Measurements from ENCODE around the gene SNX33. TPM values are rescaled to one million over a fixed set of nuclear protein-coding genes. Genes with fewer than 3 reads are reported as not detected.

Gene SNX33
- total and polyA plus RNA-seq, 3 donors from 2014 or later: 8.3 to 11.5 (median 10.5) TPM

- no peak overlapping the region for H3K27ac ChIP-seq
- no peaks in the 10 kb centered on the region for H3K36me3 ChIP-seq (ENCODE audit: low read depth, missing control alignments)
- DNase-seq: no peak
- WGBS, 2 donors: 84 to 85% methylated on average over 16 to 17 of the region's 17 CpGs
- peaks cover 20% of the 10 kb centered on the region for H3K4me1 ChIP-seq
- H3K27me3 ChIP-seq: no peaks in the 10 kb centered on the region
- no peaks in the 10 kb centered on the region for H3K9me3 ChIP-seq
- H3K4me3 ChIP-seq: no peak overlapping the region
- intact Hi-C loops (cut with DNase I; ENCODE audit: low total_unique reads): no loop called here
- no peak for TF ChIP-seq CTCF (IDR thresholded peaks at IDR 0.05)
- TF ChIP-seq POLR2A (IDR thresholded peaks at IDR 0.05): no peak
Measured at GRCh38 chr15:75659928-75660645, 12.4 kb downstream of the SNX33 start.

GRCh38 chr15:75661100-75661755, 13.5 kb downstream of the SNX33 start:
- WGBS, 2 donors: 66 to 67% methylated on average over 10 to 14 of the region's 14 CpGs
- DNase-seq: peak; percentile 80
- Histone ChIP-seq H3K9me3 (no peaks in the 10 kb centered on the region), H3K4me1 (peaks cover 20% of the 10 kb centered on the region), H3K27ac (peak overlapping the region; percentile 42 to 81), H3K27me3 (no peaks in the 10 kb centered on the region), H3K4me3 (no peak overlapping the region), H3K36me3 (ENCODE audit: low read depth, missing control alignments) (no peaks in the 10 kb centered on the region)
- intact Hi-C loops (cut with DNase I; ENCODE audit: low total_unique reads): no loop called here
- TF ChIP-seq POLR2A (IDR thresholded peaks at IDR 0.05) (no peak), CTCF (IDR thresholded peaks at IDR 0.05) (no peak)

GRCh38 chr15:75661756-75662140, 14.0 kb downstream of the SNX33 start:
- TF ChIP-seq POLR2A (IDR thresholded peaks at IDR 0.05): no peak
- TF ChIP-seq CTCF (IDR thresholded peaks at IDR 0.05): no peak
- intact Hi-C loops (cut with DNase I; ENCODE audit: low total_unique reads): no loop called here
- Histone ChIP-seq H3K9me3 (no peaks in the 10 kb centered on the region), H3K27me3 (no peaks in the 10 kb centered on the region), H3K36me3 (ENCODE audit: low read depth, missing control alignments) (no peaks in the 10 kb centered on the region), H3K27ac (peak overlapping the region; percentile 42 to 81), H3K4me3 (no peak overlapping the region), H3K4me1 (peaks cover 20% of the 10 kb centered on the region)
- no peak for DNase-seq
- WGBS, 2 donors: 75 to 82% methylated on average over 3 of the region's 3 CpGs

DNA sequence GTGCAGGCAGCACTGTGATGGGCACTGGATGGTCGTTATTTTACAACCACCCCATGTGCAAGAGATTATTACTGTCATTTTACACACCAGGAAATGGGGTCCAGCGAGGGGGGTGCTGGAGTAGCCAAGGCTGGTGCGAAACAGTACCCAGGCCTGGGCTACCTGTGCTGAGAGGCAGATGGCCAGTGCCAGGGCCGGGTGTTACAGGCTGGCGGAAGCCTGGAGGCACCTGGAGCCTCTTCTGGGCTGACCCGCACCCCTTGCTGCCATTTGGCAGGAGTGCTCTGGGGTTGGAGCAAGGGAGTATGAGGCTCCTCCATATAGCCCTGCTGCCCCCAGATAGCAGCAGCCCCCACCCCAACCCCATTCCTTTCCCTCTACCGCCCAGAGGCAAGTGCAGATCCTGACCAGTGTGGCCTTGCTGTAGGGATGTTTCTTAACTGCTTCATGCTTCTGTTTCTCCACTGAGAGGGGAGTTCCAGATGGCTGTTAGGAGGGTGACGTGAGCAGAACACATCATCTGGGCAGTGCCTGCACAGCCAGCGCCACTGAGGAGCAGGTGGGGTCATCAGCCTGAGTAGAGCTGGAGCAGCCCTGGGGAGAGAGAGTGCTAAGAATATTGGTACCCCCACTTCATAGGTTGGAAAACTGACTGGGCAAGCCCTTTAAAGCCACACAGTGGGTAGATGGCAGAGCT, 15.3 kb downstream of the SNX33 start:
- H3K4me1 ChIP-seq: peaks cover 20% of the 10 kb centered on the region
- WGBS, 2 donors: 89 to 95% methylated on average over 5 to 9 of the region's 9 CpGs
- intact Hi-C loops (cut with DNase I; ENCODE audit: low total_unique reads): no loop called here
- DNase-seq: no peak
- no peaks in the 10 kb centered on the region for H3K9me3 ChIP-seq
- H3K36me3 ChIP-seq (ENCODE audit: low read depth, missing control alignments): no peaks in the 10 kb centered on the region
- no peak overlapping the region for H3K27ac ChIP-seq
- no peak overlapping the region for H3K4me3 ChIP-seq
- TF ChIP-seq CTCF (IDR thresholded peaks at IDR 0.05) (no peak), POLR2A (IDR thresholded peaks at IDR 0.05) (no peak)
- H3K27me3 ChIP-seq: no peaks in the 10 kb centered on the region
